Common myeloid progenitor, CD34-positive (primary cell): ENCODE data around the gene MSX2.
"Not testable (repeated sequence)": the region's sequence is repeated elsewhere in the genome, so short reads cannot be mapped to it uniquely, and the experiment has no call there.

ENCODE experiments used
- CTCF ChIA-PET: fragments of 350-600 bp; sonication (Branson Sonifier 250); formaldehyde crosslinking; loops from one replicate; lab custom pipeline; 2021; ENCODE audit warnings: antibody characterized with exemption; lab: Charles Lee
- POLR2A ChIA-PET: fragments of 350-600 bp; sonication (Branson Sonifier 250); formaldehyde crosslinking; loops from one replicate; lab custom pipeline; 2021; ENCODE audit warnings: antibody characterized with exemption; lab: Charles Lee
- DNase-seq, 3 donors: peaks; one replicate each; pipeline versions ENCODE4 v3.0.0 to v3.0.0-alpha.2; 2013
- H3K27ac ChIP-seq, 2 experiments: 1 replicate in 1 of 2; 2 replicates in 1 of 2; pipeline ENCODE4 v1.7.0; 2013; ENCODE audit warnings: inconsistent platforms in 2 of 2, low read length in 2 of 2, mild to moderate bottlenecking in 2 of 2, low read depth in 1 of 2, moderate library complexity in 1 of 2; ENCODE audit not compliant: severe bottlenecking in 2 of 2, insufficient read depth in 1 of 2, poor library complexity in 1 of 2
- H3K27me3 ChIP-seq, 5 experiments: replicated peaks in 2 of 5; 1 replicate in 3 of 5; 2 replicates in 2 of 5; pipeline versions ENCODE4 v1.6.1 to v1.7.0; 2013; ENCODE audit warnings: low read length in 4 of 5, mild to moderate bottlenecking in 2 of 5, moderate library complexity in 2 of 5, inconsistent platforms in 1 of 5; ENCODE audit not compliant: insufficient read depth in 5 of 5, control insufficient read depth in 4 of 5
- H3K36me3 ChIP-seq, 4 experiments: 1 replicate in 2 of 4; 2 replicates in 2 of 4; pipeline versions ENCODE4 v1.6.1 to v1.7.0; 2013; ENCODE audit warnings: low read length in 3 of 4, control low read depth in 1 of 4, mild to moderate bottlenecking in 1 of 4; ENCODE audit not compliant: control insufficient read depth in 4 of 4, insufficient read depth in 4 of 4
- H3K4me1 ChIP-seq, 4 experiments: 1 replicate in 3 of 4; 2 replicates in 1 of 4; pipeline versions ENCODE4 v1.6.1 to v1.7.1; 2013; ENCODE audit warnings: low read length in 3 of 4, mild to moderate bottlenecking in 3 of 4, control low read depth in 1 of 4, inconsistent platforms in 1 of 4, moderate library complexity in 1 of 4; ENCODE audit not compliant: control insufficient read depth in 4 of 4, insufficient read depth in 4 of 4; ENCODE audit errors: control extremely low read depth in 1 of 4
- H3K4me3 ChIP-seq, 7 experiments: 1 replicate in 4 of 7; 2 replicates in 3 of 7; pipeline versions ENCODE4 v1.5.1 to v1.7.0; 2013; ENCODE audit warnings: mild to moderate bottlenecking in 7 of 7, low read length in 6 of 7, moderate library complexity in 6 of 7, inconsistent platforms in 2 of 7, low read depth in 2 of 7, control low read depth in 1 of 7; ENCODE audit not compliant: insufficient read depth in 4 of 7, control insufficient read depth in 1 of 7; ENCODE audit errors: extremely low read depth in 1 of 7
- H3K9me3 ChIP-seq, 5 experiments: 1 replicate in 4 of 5; 2 replicates in 1 of 5; pipeline versions ENCODE4 v1.6.1 to v1.7.1; 2013; ENCODE audit warnings: low read length in 4 of 5, mild to moderate bottlenecking in 2 of 5, inconsistent platforms in 1 of 5, low read depth in 1 of 5, moderate library complexity in 1 of 5; ENCODE audit not compliant: control insufficient read depth in 4 of 5, insufficient read depth in 2 of 5; ENCODE audit errors: control extremely low read depth in 1 of 5
- WGBS: methylation state at CpG from one replicate; pipeline ENCODE4 v1.1.5; 2013; ENCODE audit not compliant: insufficient coverage; 5-methylcytosine and 5-hydroxymethylcytosine counted together

MSX2 gene

DNA sequence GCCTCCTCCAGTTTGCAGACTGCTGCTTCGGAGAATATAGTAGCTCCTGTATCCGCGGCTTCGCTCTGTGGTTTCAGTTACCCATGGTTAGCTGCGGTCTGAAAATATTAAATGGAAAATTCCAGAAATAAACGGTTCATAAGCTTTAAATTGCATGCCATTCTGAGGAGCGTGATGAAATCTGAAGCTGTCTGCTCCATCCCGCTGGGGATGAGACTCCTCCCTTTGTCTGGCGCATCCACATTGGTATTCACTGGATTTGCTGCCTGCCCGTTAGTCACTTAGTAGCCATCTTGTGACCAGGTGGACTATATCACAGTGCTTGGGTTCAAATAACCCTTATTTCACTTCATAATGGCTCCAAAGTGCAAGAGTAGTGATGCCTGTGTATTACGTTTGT lies 36.3 kb downstream of the MSX2 start:
- Histone ChIP-seq H3K9me3 (peaks cover 0 to 2% (median 0%) of the 10 kb centered on the region in 5 experiments), H3K4me3 (no peak overlapping the region), H3K4me1 (no peaks in the 10 kb centered on the region), H3K27ac (no peak overlapping the region), H3K36me3 (no peaks in the 10 kb centered on the region), H3K27me3 (peaks cover 0 to 14% (median 3%) of the 10 kb centered on the region in 5 experiments)
- ChIA-PET CTCF (no interaction called here), POLR2A (no interaction called here)
- 96% methylated on average over 7 of the region's 11 CpGs for WGBS
- no peak for DNase-seq

DNA sequence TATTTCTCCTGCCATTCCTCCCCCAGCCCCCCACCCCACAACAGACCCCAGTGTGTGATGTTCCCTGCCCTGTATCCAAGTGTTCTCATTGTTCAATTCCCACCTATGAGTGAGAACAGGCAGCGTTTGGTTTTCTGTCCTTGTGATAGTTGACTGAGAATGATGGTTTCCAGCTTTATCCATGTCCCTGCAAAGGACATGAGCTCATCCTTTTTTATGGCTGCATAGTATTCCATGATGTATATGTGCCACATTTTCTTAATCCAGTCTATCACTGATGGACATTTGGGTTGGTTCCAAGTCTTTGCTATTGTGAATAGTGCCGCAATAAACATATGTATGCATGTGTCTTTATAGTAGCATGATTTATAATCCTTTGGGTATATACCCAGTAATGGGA lies 37.0 kb downstream of the MSX2 start:
- POLR2A ChIA-PET, CTCF ChIA-PET, DNase-seq, H3K4me3 ChIP-seq, H3K36me3 ChIP-seq, H3K9me3 ChIP-seq, H3K4me1 ChIP-seq, H3K27ac ChIP-seq: not testable (repeated sequence)
- WGBS: no CpG with 5 or more reads among the region's 2 CpGs
- peaks cover 0 to 14% (median 3%) of the 10 kb centered on the region in 5 experiments for H3K27me3 ChIP-seq

DNA sequence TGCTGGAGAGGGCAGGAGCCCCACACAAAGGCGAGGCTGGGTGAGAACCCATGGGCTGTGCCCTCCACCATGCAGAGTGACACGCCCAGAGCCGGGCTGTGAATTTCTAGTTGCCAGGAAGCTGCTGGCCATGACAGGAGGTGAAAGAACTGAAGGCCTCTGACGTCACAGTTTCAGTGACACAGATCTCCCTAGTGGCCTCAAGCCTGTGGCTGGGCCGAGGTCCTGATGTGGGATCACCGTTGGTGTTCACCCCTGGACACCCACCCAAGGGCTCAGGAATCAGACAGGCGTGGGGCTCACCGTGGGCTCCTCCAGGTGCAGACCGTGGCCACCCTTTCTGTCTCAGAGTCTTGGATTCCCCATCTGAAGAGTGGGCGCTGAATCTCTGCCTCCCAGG lies 39.9 kb downstream of the MSX2 start:
- ChIA-PET CTCF (no interaction called here), POLR2A (no interaction called here)
- H3K9me3 ChIP-seq: no peaks in the 10 kb centered on the region
- no peaks in the 10 kb centered on the region for H3K36me3 ChIP-seq
- no peak for DNase-seq
- no peaks in the 10 kb centered on the region for H3K4me1 ChIP-seq
- H3K27ac ChIP-seq: no peak overlapping the region
- H3K27me3 ChIP-seq: peaks cover 0 to 14% (median 3%) of the 10 kb centered on the region in 5 experiments
- 89% methylated on average over 9 of the region's 10 CpGs for WGBS
- H3K4me3 ChIP-seq: no peak overlapping the region

DNA sequence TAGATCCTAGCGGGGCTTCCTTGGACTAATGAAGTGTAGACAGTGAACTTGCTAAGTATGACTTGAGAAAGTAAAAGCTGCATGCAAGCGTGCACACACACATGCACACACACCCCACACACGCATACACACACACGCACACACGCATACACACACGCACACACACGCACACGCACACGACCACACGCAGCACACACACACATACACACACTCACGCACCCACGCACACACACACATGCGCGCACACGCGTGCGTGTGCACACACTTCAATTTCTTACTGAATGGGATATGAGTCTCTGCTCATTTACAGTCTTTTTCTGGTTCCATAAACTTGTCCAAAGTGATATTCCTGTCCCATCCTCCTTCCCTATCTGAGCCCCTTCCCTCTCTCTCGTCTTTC lies 41.2 kb downstream of the MSX2 start:
- H3K9me3 ChIP-seq: no peaks in the 10 kb centered on the region
- DNase-seq: no peak
- 95% methylated on average over 9 of the region's 18 CpGs for WGBS

DNA sequence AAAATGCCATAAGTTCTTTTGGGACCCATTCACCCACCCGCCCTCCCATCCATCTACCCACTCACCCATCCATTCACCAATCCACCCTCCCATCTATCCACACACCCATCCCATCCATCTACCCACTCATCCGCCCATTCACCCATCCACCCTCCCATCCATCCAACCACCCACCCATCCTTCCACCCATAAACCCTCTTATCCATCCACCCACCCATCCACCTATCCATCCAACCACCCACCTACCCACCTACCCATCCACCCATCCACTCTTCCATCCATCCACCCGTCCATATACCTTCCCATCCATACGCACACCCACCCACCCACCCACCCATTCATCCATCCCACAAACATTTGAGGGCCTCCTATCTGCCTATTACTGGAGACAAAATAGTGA lies 43.3 kb downstream of the MSX2 start:
- Histone ChIP-seq H3K27ac (no peak overlapping the region), H3K36me3 (no peaks in the 10 kb centered on the region), H3K9me3 (peaks cover 0 to 3% (median 0%) of the 10 kb centered on the region in 5 experiments), H3K4me1 (peaks cover 0 to 2% (median 0%) of the 10 kb centered on the region in 4 experiments), H3K4me3 (no peak overlapping the region), H3K27me3 (peaks cover 0 to 13% (median 3%) of the 10 kb centered on the region in 5 experiments)
- 0% methylated on average over 1 of the region's 4 CpGs for WGBS
- DNase-seq: no peak
- ChIA-PET POLR2A (no interaction called here), CTCF (no interaction called here)

More for the DNA sequence above, 41.2 kb downstream of the MSX2 start:
- CTCF ChIA-PET: no interaction called here
- H3K27me3 ChIP-seq: peaks cover 0 to 14% (median 3%) of the 10 kb centered on the region in 5 experiments
- no peaks in the 10 kb centered on the region for H3K36me3 ChIP-seq
- H3K27ac ChIP-seq: no peak overlapping the region
- POLR2A ChIA-PET: no interaction called here
- H3K4me1 ChIP-seq: no peaks in the 10 kb centered on the region
- no peak overlapping the region for H3K4me3 ChIP-seq

DNA sequence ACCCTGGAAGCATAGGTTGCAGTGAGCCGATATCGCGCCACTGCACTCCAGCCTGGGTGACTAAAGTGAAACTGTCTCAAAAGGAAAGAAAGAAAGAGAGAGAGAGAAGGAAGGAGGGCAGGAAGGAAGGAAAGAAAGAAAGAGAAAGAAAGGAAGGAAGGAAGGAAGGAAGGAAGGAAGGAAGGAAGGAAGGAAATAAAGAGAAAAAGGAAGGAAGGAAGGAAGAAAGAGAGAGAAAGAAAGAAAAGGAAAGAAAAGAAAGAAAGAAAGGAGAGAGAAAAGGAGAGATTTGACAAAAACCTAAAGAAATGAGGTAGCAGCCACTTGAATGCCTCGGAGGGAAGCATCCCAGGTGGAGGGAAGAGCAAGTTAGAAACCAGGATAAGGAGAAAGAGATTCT lies 44.6 kb downstream of the MSX2 start:
- no peak overlapping the region for H3K4me3 ChIP-seq
- POLR2A ChIA-PET: no interaction called here
- DNase-seq: no peak
- CTCF ChIA-PET: no interaction called here
- no peaks in the 10 kb centered on the region for H3K36me3 ChIP-seq
- H3K9me3 ChIP-seq: peaks cover 0 to 3% (median 0%) of the 10 kb centered on the region in 5 experiments
- peaks cover 0 to 12% (median 3%) of the 10 kb centered on the region in 5 experiments for H3K27me3 ChIP-seq
- H3K27ac ChIP-seq: no peak overlapping the region
- H3K4me1 ChIP-seq: peaks cover 0 to 2% (median 0%) of the 10 kb centered on the region in 4 experiments
- 100% methylated on average over 4 of the region's 4 CpGs for WGBS

DNA sequence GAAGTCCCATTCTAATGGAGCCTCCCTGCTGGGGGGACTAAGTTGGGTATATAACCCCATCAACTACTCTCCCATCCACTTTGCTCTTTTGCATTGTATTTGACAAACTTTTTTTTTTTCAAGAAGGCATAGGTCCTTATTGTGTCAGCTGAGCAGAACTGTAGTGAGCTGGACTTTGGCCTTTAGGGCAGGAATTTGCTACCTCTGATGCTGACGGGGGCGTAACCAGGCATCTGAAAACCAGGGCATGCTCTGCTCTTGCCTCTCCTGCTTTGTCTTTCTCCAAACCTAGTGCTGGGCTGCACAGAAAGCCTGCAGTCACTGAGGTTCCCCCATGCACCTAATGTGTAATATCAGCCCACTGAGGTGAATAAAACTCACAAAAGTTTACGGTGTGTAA lies 49.0 kb downstream of the MSX2 start:
- WGBS: 100% methylated on average over 3 of the region's 3 CpGs
- Histone ChIP-seq H3K27me3 (peaks cover 0 to 8% (median 0%) of the 10 kb centered on the region in 5 experiments), H3K4me3 (no peak overlapping the region), H3K9me3 (peaks cover 0 to 3% (median 0%) of the 10 kb centered on the region in 5 experiments), H3K4me1 (peaks cover 0 to 2% (median 0%) of the 10 kb centered on the region in 4 experiments), H3K27ac (no peak overlapping the region), H3K36me3 (no peaks in the 10 kb centered on the region)
- ChIA-PET POLR2A (no interaction called here), CTCF (no interaction called here)
- no peak for DNase-seq
